SK-N-SH treated with all-trans-retinoic acid at 6 μM for 48 hours (cell line): ENCODE results near the gene FOXL2NB.
A peak's percentile ranks its signal among the peaks of the same experiment; 100 is the strongest.

Experiments
- ATAC-seq: fragments of 200-7000 bp; cut with Tn5 transposase; 3 replicates; pipeline ENCODE4 v1.9.1; 2020; ENCODE audit warnings: mild to moderate bottlenecking, moderate library complexity
- ARNTL ChIP-seq: fragments of 450-650 bp; formaldehyde crosslinking; IDR thresholded peaks from 2 replicates; pipeline ENCODE4 v1.5.0; 2020; ENCODE audit warnings: low read depth, mild to moderate bottlenecking, moderate library complexity, borderline replicate concordance
- BACH2 ChIP-seq: fragments of 250-450 bp; sonication (Bioruptor Pico); IDR thresholded peaks from 2 replicates; pipeline ENCODE4 v1.9.0; 2021; ENCODE audit warnings: mild to moderate bottlenecking, borderline replicate concordance
- CSDC2 ChIP-seq: fragments of 250-450 bp; sonication (Bioruptor Pico); IDR thresholded peaks from 2 replicates; pipeline ENCODE4 v1.5.0; 2020; ENCODE audit warnings: mild to moderate bottlenecking, moderate library complexity
- ESRRG ChIP-seq: fragments of 250-450 bp; sonication (Bioruptor Pico); IDR thresholded peaks from 2 replicates; pipeline ENCODE4 v1.6.1; 2021; ENCODE audit warnings: mild to moderate bottlenecking
- GLIS3 ChIP-seq: fragments of 250-450 bp; sonication (Bioruptor Pico); IDR thresholded peaks from 2 replicates; pipeline ENCODE4 v1.5.0; 2020; ENCODE audit warnings: mild to moderate bottlenecking, moderate library complexity
- ISL1 ChIP-seq: fragments of 250-450 bp; sonication (Bioruptor Pico); IDR thresholded peaks from 2 replicates; pipeline ENCODE4 v2.1.2; 2022; ENCODE audit warnings: mild to moderate bottlenecking, moderate library complexity
- OSR1 ChIP-seq: fragments of 250-450 bp; sonication (Bioruptor Pico); IDR thresholded peaks from 2 replicates; pipeline ENCODE4 v1.8.0; 2022; ENCODE audit warnings: moderate library complexity, mild to moderate bottlenecking, inconsistent platforms
- PPARA ChIP-seq: fragments of 250-450 bp; sonication (Bioruptor Pico); IDR thresholded peaks from 2 replicates; pipeline ENCODE4 v1.5.0; 2020; ENCODE audit warnings: mild to moderate bottlenecking, borderline replicate concordance
- RARB ChIP-seq: fragments of 250-450 bp; sonication (Bioruptor Pico); IDR thresholded peaks from 2 replicates; pipeline ENCODE4 v1.8.0; 2021; ENCODE audit warnings: mild to moderate bottlenecking, moderate library complexity
- SNAI2 ChIP-seq: fragments of 250-450 bp; sonication (Bioruptor Pico); IDR thresholded peaks from 2 replicates; pipeline ENCODE4 v1.5.0; 2020; ENCODE audit warnings: mild to moderate bottlenecking, moderate library complexity
- TCF4 ChIP-seq: fragments of 250-450 bp; sonication (Bioruptor Pico); IDR thresholded peaks from 2 replicates; pipeline ENCODE4 v1.8.0; 2021; ENCODE audit warnings: mild to moderate bottlenecking, moderate library complexity, borderline replicate concordance
- TOX ChIP-seq: fragments of 250-450 bp; sonication (Bioruptor Pico); IDR thresholded peaks from 2 replicates; pipeline ENCODE4 v1.8.0; 2021; ENCODE audit warnings: mild to moderate bottlenecking, moderate library complexity, borderline replicate concordance
- ZC3H10 ChIP-seq: fragments of 250-450 bp; sonication (Bioruptor Pico); IDR thresholded peaks from 2 replicates; pipeline ENCODE4 v1.5.1; 2021; ENCODE audit warnings: mild to moderate bottlenecking, moderate library complexity
- ZFP3 ChIP-seq: fragments of 250-450 bp; sonication (Bioruptor Pico); IDR thresholded peaks from 2 replicates; pipeline ENCODE4 v1.5.0; 2020; ENCODE audit warnings: mild to moderate bottlenecking, moderate library complexity
- ZFP30 ChIP-seq: fragments of 450-650 bp; formaldehyde crosslinking; IDR thresholded peaks from 2 replicates; pipeline ENCODE4 v1.5.0; 2022; ENCODE audit warnings: mild to moderate bottlenecking, moderate library complexity
- ZNF565 ChIP-seq: fragments of 450-650 bp; formaldehyde crosslinking; conservative IDR thresholded peaks from 2 replicates; pipeline ENCODE4 v1.5.0; 2020; ENCODE audit warnings: low read depth, mild to moderate bottlenecking, moderate library complexity
- ZNF70 ChIP-seq: fragments of 450-650 bp; formaldehyde crosslinking; IDR thresholded peaks from 2 replicates; pipeline ENCODE4 v1.5.0; 2020; ENCODE audit warnings: mild to moderate bottlenecking, moderate library complexity
- ZNF8 ChIP-seq: fragments of 450-650 bp; formaldehyde crosslinking; IDR thresholded peaks from 2 replicates; pipeline ENCODE4 v1.5.0; 2020; ENCODE audit warnings: mild to moderate bottlenecking, moderate library complexity
- TF ChIP-seq, protein P1 (sequence below): fragments of 250-450 bp; sonication (Bioruptor Pico); IDR thresholded peaks from 2 replicates; pipeline ENCODE4 v1.8.0; 2021; ENCODE audit warnings: low read depth, mild to moderate bottlenecking, moderate library complexity, borderline replicate concordance
- TF ChIP-seq, protein P2 (sequence below): fragments of 250-450 bp; sonication (Bioruptor Pico); IDR thresholded peaks from 2 replicates; pipeline ENCODE4 v1.8.0; 2020; ENCODE audit warnings: mild to moderate bottlenecking, moderate library complexity, borderline replicate concordance
- TF ChIP-seq, protein P3 (sequence below): fragments of 250-450 bp; sonication (Bioruptor Pico); IDR thresholded peaks from 2 replicates; pipeline ENCODE4 v1.5.1; 2021; ENCODE audit warnings: mild to moderate bottlenecking, moderate library complexity
- TF ChIP-seq, protein P4 (sequence below): fragments of 250-450 bp; sonication (Bioruptor Pico); IDR thresholded peaks from 2 replicates; pipeline ENCODE4 v1.5.1; 2020; ENCODE audit warnings: low read depth, mild to moderate bottlenecking, moderate library complexity
- TF ChIP-seq, protein P5 (sequence below): fragments of 250-450 bp; sonication (Bioruptor Pico); IDR thresholded peaks from 2 replicates; pipeline ENCODE4 v1.5.0; 2020; ENCODE audit warnings: mild to moderate bottlenecking, moderate library complexity

The FOXL2NB gene

DNA sequence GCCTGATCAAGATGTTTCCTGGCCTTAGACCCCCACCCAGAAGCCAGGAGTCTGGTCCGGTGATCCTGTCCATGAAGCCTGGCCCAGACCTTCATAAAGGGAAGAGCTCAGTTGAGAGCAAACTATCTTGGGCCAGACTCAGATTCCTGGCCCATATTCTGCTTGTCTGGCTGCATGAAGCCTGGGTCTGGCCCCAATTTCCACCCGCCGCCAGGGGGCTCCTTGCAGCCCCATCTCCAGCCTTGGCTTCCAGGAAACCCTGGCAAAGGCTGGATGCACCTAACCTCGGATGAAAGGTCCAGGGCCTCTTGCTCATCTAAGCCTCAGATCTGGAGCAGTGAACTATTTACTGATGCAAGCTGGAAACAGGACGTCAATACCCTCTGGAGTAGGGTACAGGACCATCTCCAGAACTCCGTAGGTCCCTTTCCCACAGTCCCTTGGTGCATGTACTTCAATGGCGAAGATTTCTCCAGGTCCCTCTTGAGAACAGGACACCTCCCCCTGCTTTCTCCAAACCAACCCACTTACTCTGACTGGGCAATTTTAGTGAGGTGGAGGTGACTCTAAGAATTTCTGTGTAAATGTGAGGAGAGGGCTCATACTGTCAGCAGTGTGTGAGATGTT is 5.6 kb upstream of the FOXL2NB start:
- no peak for TF ChIP-seq CSDC2
- no peak for TF ChIP-seq RARB (CRISPR knock-in tag)
- TF ChIP-seq ARNTL (CRISPR knock-in tag) = no peak
- no peak for TF ChIP-seq OSR1
- TF ChIP-seq ISL1 (CRISPR knock-in tag) = no peak
- no peak for TF ChIP-seq ZC3H10 (CRISPR knock-in tag)
- no peak for TF ChIP-seq ZNF70 (CRISPR knock-in tag)
- TF ChIP-seq ZNF8 = no peak
- no peak for TF ChIP-seq BACH2 (CRISPR knock-in tag)
- TF ChIP-seq PPARA (CRISPR knock-in tag) = no peak
- no peak for TF ChIP-seq ZNF565 (CRISPR knock-in tag)
- TF ChIP-seq ZFP30 (CRISPR knock-in tag) = no peak
- no peak for TF ChIP-seq ESRRG (CRISPR knock-in tag)
- no peak for TF ChIP-seq SNAI2
- TF ChIP-seq, protein P1, sequence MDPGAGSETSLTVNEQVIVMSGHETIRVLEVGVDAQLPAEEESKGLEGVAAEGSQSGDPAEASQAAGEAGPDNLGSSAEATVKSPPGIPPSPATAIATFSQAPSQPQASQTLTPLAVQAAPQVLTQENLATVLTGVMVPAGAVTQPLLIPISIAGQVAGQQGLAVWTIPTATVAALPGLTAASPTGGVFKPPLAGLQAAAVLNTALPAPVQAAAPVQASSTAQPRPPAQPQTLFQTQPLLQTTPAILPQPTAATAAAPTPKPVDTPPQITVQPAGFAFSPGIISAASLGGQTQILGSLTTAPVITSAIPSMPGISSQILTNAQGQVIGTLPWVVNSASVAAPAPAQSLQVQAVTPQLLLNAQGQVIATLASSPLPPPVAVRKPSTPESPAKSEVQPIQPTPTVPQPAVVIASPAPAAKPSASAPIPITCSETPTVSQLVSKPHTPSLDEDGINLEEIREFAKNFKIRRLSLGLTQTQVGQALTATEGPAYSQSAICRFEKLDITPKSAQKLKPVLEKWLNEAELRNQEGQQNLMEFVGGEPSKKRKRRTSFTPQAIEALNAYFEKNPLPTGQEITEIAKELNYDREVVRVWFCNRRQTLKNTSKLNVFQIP (CRISPR knock-in tag) = no peak
- TF ChIP-seq GLIS3 (CRISPR knock-in tag) = no peak
- TF ChIP-seq, protein P2, sequence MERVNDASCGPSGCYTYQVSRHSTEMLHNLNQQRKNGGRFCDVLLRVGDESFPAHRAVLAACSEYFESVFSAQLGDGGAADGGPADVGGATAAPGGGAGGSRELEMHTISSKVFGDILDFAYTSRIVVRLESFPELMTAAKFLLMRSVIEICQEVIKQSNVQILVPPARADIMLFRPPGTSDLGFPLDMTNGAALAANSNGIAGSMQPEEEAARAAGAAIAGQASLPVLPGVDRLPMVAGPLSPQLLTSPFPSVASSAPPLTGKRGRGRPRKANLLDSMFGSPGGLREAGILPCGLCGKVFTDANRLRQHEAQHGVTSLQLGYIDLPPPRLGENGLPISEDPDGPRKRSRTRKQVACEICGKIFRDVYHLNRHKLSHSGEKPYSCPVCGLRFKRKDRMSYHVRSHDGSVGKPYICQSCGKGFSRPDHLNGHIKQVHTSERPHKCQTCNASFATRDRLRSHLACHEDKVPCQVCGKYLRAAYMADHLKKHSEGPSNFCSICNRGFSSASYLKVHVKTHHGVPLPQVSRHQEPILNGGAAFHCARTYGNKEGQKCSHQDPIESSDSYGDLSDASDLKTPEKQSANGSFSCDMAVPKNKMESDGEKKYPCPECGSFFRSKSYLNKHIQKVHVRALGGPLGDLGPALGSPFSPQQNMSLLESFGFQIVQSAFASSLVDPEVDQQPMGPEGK (CRISPR knock-in tag) = no peak
- TF ChIP-seq, protein P3, sequence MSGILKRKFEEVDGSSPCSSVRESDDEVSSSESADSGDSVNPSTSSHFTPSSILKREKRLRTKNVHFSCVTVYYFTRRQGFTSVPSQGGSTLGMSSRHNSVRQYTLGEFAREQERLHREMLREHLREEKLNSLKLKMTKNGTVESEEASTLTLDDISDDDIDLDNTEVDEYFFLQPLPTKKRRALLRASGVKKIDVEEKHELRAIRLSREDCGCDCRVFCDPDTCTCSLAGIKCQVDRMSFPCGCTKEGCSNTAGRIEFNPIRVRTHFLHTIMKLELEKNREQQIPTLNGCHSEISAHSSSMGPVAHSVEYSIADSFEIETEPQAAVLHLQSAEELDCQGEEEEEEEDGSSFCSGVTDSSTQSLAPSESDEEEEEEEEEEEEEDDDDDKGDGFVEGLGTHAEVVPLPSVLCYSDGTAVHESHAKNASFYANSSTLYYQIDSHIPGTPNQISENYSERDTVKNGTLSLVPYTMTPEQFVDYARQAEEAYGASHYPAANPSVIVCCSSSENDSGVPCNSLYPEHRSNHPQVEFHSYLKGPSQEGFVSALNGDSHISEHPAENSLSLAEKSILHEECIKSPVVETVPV (CRISPR knock-in tag) = no peak
- TF ChIP-seq TOX (CRISPR knock-in tag) = no peak
- ATAC-seq = peak; percentile 48

DNA sequence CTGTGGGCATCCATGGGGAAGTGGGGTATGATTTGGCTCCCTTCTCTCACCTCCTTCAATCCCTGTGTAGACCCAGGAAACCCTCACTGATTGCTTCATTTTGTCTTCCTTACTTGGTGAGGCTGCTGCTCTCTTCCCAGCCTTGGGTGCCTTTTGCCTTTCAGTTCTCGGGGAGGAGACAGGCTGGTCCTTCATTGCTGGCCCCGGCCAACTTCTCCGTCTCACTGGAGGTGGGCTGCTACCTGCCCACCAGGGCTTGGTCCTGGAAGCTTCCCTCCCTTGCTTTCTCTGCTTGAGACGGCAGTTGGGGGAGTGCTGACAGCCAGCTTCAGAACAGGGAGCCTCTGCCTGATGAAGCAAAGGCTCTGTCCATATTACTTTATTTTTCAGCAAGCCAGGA is 4.7 kb upstream of the FOXL2NB start:
- no peak for TF ChIP-seq SNAI2
- TF ChIP-seq, protein P4, sequence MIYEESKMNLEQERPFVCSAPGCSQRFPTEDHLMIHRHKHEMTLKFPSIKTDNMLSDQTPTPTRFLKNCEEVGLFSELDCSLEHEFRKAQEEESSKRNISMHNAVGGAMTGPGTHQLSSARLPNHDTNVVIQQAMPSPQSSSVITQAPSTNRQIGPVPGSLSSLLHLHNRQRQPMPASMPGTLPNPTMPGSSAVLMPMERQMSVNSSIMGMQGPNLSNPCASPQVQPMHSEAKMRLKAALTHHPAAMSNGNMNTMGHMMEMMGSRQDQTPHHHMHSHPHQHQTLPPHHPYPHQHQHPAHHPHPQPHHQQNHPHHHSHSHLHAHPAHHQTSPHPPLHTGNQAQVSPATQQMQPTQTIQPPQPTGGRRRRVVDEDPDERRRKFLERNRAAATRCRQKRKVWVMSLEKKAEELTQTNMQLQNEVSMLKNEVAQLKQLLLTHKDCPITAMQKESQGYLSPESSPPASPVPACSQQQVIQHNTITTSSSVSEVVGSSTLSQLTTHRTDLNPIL (CRISPR knock-in tag) = no peak
- TF ChIP-seq, protein P5, sequence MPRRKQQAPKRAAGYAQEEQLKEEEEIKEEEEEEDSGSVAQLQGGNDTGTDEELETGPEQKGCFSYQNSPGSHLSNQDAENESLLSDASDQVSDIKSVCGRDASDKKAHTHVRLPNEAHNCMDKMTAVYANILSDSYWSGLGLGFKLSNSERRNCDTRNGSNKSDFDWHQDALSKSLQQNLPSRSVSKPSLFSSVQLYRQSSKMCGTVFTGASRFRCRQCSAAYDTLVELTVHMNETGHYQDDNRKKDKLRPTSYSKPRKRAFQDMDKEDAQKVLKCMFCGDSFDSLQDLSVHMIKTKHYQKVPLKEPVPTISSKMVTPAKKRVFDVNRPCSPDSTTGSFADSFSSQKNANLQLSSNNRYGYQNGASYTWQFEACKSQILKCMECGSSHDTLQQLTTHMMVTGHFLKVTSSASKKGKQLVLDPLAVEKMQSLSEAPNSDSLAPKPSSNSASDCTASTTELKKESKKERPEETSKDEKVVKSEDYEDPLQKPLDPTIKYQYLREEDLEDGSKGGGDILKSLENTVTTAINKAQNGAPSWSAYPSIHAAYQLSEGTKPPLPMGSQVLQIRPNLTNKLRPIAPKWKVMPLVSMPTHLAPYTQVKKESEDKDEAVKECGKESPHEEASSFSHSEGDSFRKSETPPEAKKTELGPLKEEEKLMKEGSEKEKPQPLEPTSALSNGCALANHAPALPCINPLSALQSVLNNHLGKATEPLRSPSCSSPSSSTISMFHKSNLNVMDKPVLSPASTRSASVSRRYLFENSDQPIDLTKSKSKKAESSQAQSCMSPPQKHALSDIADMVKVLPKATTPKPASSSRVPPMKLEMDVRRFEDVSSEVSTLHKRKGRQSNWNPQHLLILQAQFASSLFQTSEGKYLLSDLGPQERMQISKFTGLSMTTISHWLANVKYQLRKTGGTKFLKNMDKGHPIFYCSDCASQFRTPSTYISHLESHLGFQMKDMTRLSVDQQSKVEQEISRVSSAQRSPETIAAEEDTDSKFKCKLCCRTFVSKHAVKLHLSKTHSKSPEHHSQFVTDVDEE (CRISPR knock-in tag) = no peak
- TF ChIP-seq OSR1 = no peak
- no peak for ATAC-seq

DNA sequence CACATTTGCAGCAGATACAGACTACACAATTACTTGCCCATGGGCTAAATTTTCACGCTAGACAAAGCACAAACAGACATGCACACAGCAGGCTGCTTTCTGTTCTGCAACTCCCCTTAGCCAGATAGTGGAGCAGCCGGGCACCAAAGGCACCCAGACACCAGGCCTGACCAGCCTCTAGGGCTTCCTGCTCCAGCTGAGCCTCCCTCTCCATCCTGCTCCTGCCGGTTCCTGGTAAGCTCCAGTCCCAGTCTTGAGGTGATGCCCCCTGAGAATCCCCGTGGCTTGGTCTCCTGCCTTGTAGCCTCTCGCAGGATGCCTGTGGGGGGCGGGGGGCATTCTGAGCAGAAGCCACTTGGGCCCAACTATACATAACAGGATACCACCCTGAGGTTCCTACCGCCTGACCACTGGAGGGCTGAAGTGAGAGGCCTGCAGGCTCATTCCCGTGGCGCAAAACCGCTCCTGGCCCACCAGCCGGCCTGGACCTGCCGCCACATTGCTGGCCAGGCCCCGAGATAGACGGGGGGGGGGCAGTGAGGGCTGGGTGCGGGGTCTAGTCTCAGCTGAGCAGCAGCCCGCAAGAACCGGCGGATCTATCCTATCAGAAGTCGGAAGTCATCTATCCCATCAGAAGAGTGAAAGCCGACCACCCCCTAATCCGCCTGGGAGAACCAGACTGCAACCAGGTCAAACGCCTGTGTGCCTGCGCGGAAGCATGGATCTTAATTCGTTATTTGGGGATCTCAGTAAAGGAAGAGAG is 4.0 kb upstream of the FOXL2NB start:
- peak; percentile 5; the same call in 1 of the 3 replicates for ATAC-seq
- no peak for TF ChIP-seq CSDC2
- TF ChIP-seq ZFP30 (CRISPR knock-in tag) = no peak
- TF ChIP-seq PPARA (CRISPR knock-in tag) = no peak
- TF ChIP-seq ARNTL (CRISPR knock-in tag) = no peak
- no peak for TF ChIP-seq TCF4
- no peak for TF ChIP-seq ZFP3 (CRISPR knock-in tag)
- TF ChIP-seq, protein P5 (CRISPR knock-in tag) = no peak
- TF ChIP-seq, protein P1 (CRISPR knock-in tag) = no peak
- no peak for TF ChIP-seq BACH2 (CRISPR knock-in tag)
- TF ChIP-seq ZNF565 (CRISPR knock-in tag) = no peak
